Prostate gland (tissue), 2 donors: ENCODE measurements around the gene SPDYE2.
"Not testable (repeated sequence)": the region's sequence is repeated elsewhere in the genome, so short reads cannot be mapped to it uniquely, and the experiment has no call there.

ENCODE experiments used
- POLR2AphosphoS5 ChIP-seq: sonication (generic); formaldehyde crosslinking; IDR thresholded peaks from one replicate; pipeline ENCODE4 v1.6.1; 2017; ENCODE audit warnings: antibody characterized with exemption
- TF ChIP-seq, protein P1 (sequence below), 4 experiments: fragments of 200-600 bp in 2 of 4; fragments of 450-650 bp in 2 of 4; sonication (generic) in 2 of 4; IDR thresholded peaks; 1 replicate in 3 of 4; 2 replicates in 1 of 4; pipeline ENCODE4 v1.5.1; 2016 to 2019; ENCODE audit warnings: antibody characterized with exemption in 4 of 4, mild to moderate bottlenecking in 2 of 4, moderate library complexity in 2 of 4

DNA sequence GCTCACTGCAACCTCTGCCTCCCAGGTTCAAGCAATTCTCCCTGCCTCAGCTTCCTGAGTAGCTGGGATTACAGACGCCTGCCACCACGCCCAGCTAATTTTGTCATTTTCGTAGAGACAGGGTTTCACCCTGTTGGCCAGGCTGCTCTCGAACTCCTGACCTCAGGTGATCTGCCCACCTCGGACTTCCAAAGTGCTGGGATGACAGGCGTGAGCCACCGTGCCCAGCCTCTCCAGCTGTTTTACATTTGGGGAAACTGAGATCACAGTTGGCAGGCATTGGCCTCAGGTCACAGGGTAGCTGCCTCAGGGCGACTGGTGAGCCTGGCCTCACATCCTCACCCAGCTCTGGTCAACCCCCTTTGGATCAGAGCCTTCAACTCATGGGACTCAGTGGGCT is 40.5 kb upstream of the SPDYE2 start:
- TF ChIP-seq, protein P1, sequence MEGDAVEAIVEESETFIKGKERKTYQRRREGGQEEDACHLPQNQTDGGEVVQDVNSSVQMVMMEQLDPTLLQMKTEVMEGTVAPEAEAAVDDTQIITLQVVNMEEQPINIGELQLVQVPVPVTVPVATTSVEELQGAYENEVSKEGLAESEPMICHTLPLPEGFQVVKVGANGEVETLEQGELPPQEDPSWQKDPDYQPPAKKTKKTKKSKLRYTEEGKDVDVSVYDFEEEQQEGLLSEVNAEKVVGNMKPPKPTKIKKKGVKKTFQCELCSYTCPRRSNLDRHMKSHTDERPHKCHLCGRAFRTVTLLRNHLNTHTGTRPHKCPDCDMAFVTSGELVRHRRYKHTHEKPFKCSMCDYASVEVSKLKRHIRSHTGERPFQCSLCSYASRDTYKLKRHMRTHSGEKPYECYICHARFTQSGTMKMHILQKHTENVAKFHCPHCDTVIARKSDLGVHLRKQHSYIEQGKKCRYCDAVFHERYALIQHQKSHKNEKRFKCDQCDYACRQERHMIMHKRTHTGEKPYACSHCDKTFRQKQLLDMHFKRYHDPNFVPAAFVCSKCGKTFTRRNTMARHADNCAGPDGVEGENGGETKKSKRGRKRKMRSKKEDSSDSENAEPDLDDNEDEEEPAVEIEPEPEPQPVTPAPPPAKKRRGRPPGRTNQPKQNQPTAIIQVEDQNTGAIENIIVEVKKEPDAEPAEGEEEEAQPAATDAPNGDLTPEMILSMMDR (IDR thresholded peaks at IDR 0.05): not testable (repeated sequence)
- TF ChIP-seq POLR2AphosphoS5: not testable (repeated sequence)
